ENCODE results near the gene VAC14.

Gene VAC14

GRCh38 chr16:70741783-70742125 is 59.2 kb downstream of the VAC14 start:
- H3K9me3 ChIP-seq (ENCODE audit: severe bottlenecking) = no peaks in the 10 kb centered on the region
- TF ChIP-seq, protein P1, sequence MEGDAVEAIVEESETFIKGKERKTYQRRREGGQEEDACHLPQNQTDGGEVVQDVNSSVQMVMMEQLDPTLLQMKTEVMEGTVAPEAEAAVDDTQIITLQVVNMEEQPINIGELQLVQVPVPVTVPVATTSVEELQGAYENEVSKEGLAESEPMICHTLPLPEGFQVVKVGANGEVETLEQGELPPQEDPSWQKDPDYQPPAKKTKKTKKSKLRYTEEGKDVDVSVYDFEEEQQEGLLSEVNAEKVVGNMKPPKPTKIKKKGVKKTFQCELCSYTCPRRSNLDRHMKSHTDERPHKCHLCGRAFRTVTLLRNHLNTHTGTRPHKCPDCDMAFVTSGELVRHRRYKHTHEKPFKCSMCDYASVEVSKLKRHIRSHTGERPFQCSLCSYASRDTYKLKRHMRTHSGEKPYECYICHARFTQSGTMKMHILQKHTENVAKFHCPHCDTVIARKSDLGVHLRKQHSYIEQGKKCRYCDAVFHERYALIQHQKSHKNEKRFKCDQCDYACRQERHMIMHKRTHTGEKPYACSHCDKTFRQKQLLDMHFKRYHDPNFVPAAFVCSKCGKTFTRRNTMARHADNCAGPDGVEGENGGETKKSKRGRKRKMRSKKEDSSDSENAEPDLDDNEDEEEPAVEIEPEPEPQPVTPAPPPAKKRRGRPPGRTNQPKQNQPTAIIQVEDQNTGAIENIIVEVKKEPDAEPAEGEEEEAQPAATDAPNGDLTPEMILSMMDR (IDR thresholded peaks at IDR 0.05; ENCODE audit: low read depth, low read length) = no peak
- H3K27ac ChIP-seq = no peak overlapping the region
- H3K4me3 ChIP-seq (ENCODE audit: low read depth, low read length) = no peak overlapping the region
- no peaks in the 10 kb centered on the region for H3K27me3 ChIP-seq (ENCODE audit: insufficient read depth, low read depth, severe bottlenecking)
- no peak for DNase-seq
- peaks cover 24% of the 10 kb centered on the region for H3K36me3 ChIP-seq

DNA sequence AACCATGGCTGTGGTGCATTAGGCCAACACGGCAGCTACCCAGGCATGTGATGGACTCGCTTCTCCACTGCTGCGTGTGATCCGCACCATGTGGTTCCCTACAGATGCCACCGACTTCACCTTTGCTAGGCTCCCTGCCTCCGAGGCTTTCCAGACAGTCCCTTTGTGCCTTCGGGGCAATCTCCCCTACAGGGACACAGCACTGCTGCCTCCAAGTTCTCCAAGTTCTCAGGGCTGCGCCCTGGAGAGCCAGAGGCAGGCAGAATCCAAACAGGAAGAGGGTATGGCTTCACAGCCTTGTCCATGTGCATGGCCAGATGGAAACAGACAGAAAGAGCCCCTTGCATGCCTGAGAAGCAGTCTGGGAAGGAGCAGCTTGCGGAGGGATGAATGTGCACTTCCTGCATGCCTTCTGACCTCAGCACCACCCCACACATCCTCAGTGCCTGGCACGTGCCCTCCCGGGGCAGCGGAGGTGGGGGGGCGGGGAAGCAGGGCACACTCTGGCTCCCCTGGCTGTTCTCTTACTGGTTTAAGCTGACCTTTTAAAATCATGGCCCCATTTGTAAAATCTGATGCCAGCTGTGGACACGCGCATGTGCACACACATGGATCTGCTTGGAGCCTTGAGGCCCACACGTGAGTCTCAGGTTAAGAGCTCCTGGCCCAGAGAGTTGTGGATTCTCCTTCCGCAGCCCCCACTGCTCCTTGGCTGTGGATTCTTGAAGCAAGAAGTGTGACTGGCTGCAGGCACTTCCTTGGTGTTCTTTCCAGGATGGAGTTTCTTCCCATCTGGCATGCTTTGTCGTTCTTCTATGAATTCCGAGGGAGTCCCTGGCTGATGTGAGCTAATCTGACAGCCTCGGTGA is 59.8 kb downstream of the VAC14 start:
- H3K27me3 ChIP-seq (ENCODE audit: insufficient read depth, low read depth, severe bottlenecking) = no peaks in the 10 kb centered on the region
- H3K9me3 ChIP-seq (ENCODE audit: severe bottlenecking) = no peaks in the 10 kb centered on the region
- no peak for DNase-seq
- no peak overlapping the region for H3K27ac ChIP-seq
- TF ChIP-seq, protein P1 (IDR thresholded peaks at IDR 0.05; ENCODE audit: low read depth, low read length) = no peak
- H3K36me3 ChIP-seq = peaks cover 24% of the 10 kb centered on the region
- no peak overlapping the region for H3K4me3 ChIP-seq (ENCODE audit: low read depth, low read length)

- DNase-seq = no peak
- Histone ChIP-seq H3K27ac (no peak overlapping the region), H3K36me3 (peaks cover 24% of the 10 kb centered on the region), H3K27me3 (ENCODE audit: insufficient read depth, low read depth, severe bottlenecking) (no peaks in the 10 kb centered on the region), H3K4me3 (ENCODE audit: low read depth, low read length) (no peak overlapping the region), H3K9me3 (ENCODE audit: severe bottlenecking) (no peaks in the 10 kb centered on the region)
- TF ChIP-seq, protein P1 (IDR thresholded peaks at IDR 0.05; ENCODE audit: low read depth, low read length) = no peak
Observed at GRCh38 chr16:70740174-70740913, 60.6 kb downstream of the VAC14 start.

- Histone ChIP-seq H3K36me3 (peaks cover 23% of the 10 kb centered on the region), H3K9me3 (ENCODE audit: severe bottlenecking) (no peaks in the 10 kb centered on the region), H3K4me3 (ENCODE audit: low read depth, low read length) (no peak overlapping the region), H3K27me3 (ENCODE audit: insufficient read depth, low read depth, severe bottlenecking) (no peaks in the 10 kb centered on the region), H3K27ac (no peak overlapping the region)
- TF ChIP-seq, protein P1 (IDR thresholded peaks at IDR 0.05; ENCODE audit: low read depth, low read length) = no peak
- no peak for DNase-seq
Observed at GRCh38 chr16:70739389-70739788, 61.6 kb downstream of the VAC14 start.

- Histone ChIP-seq H3K36me3 (peaks cover 15% of the 10 kb centered on the region), H3K27ac (no peak overlapping the region), H3K9me3 (ENCODE audit: severe bottlenecking) (no peaks in the 10 kb centered on the region), H3K4me3 (ENCODE audit: low read depth, low read length) (no peak overlapping the region), H3K27me3 (ENCODE audit: insufficient read depth, low read depth, severe bottlenecking) (no peaks in the 10 kb centered on the region)
- TF ChIP-seq, protein P1 (IDR thresholded peaks at IDR 0.05; ENCODE audit: low read depth, low read length) = peak; percentile 93
- peak; percentile 81 for DNase-seq
Observed at GRCh38 chr16:70738083-70738977, 62.6 kb downstream of the VAC14 start.
